Neutrophil (primary cell): ENCODE data around the gene USP43.

Experiments
- H3K27ac ChIP-seq: fragments of 200-600 bp; sonication (generic); 2 replicates; pipeline ENCODE4 v1.5.1; 2016; ENCODE audit warnings: mild to moderate bottlenecking, moderate library complexity
- H3K27me3 ChIP-seq: fragments of 200-600 bp; sonication (generic); 2 replicates; pipeline ENCODE4 v1.6.0; 2016; ENCODE audit warnings: mild to moderate bottlenecking
- H3K36me3 ChIP-seq: fragments of 200-600 bp; sonication (generic); 2 replicates; pipeline ENCODE4 v1.5.1; 2017
- H3K4me1 ChIP-seq, 2 experiments: fragments of 200-600 bp in 1 of 2; sonication (generic) in 1 of 2; 1 replicate in 1 of 2; 2 replicates in 1 of 2; pipeline versions ENCODE4 v1.5.1 to v1.6.1; 2013 to 2016; ENCODE audit warnings: low read depth in 1 of 2, low read length in 1 of 2, mild to moderate bottlenecking in 1 of 2, moderate library complexity in 1 of 2; ENCODE audit not compliant: control insufficient read depth in 1 of 2, insufficient read depth in 1 of 2
- H3K4me3 ChIP-seq, 2 experiments: fragments of 200-600 bp in 1 of 2; sonication (generic) in 1 of 2; 1 replicate in 1 of 2; 2 replicates in 1 of 2; pipeline ENCODE4 v1.5.1; 2013 to 2016; ENCODE audit warnings: low read depth in 1 of 2, low read length in 1 of 2, mild to moderate bottlenecking in 1 of 2, moderate library complexity in 1 of 2
- H3K9me3 ChIP-seq: fragments of 200-600 bp; sonication (generic); 2 replicates; pipeline ENCODE4 v1.5.1; 2016
- CTCF ChIP-seq: fragments of 200-600 bp; sonication (generic); IDR thresholded peaks from 2 replicates; pipeline ENCODE4 v1.5.1; 2016; ENCODE audit warnings: antibody characterized with exemption

The USP43 gene

DNA sequence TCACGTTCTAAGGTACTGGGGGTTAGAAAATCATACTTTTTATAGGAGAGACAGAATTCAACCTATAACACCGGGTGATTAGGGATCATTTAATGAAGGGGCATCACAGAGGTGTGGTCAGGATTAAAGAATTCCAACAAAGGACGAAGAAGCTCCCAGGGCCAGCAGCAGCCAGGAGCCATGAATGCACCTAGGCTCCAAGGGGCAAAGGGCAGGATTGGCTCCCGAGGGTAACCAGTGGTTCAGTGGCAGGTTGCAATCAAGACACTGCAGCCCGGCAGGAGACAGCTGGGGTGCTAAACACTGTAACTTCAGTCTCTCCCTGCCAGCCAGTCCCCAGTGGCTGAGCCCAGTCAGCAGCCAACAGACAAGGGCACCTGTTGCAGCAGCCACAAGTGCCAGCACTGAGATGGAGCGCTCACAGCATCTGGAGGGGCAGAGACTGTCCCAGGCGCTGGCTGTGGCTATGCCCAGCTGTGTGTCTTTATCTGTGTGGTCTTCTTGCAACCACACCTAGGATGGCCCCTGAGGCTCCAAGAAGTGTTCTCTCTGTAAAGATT lies 122.2 kb downstream of the USP43 start:
- H3K4me3 ChIP-seq, result no peak overlapping the region
- peaks cover 41% of the 10 kb centered on the region for H3K27me3 ChIP-seq
- no peaks in the 10 kb centered on the region for H3K9me3 ChIP-seq
- no peak overlapping the region for H3K27ac ChIP-seq
- H3K4me1 ChIP-seq, result no peaks in the 10 kb centered on the region
- no peak for TF ChIP-seq CTCF
- H3K36me3 ChIP-seq, result no peaks in the 10 kb centered on the region

DNA sequence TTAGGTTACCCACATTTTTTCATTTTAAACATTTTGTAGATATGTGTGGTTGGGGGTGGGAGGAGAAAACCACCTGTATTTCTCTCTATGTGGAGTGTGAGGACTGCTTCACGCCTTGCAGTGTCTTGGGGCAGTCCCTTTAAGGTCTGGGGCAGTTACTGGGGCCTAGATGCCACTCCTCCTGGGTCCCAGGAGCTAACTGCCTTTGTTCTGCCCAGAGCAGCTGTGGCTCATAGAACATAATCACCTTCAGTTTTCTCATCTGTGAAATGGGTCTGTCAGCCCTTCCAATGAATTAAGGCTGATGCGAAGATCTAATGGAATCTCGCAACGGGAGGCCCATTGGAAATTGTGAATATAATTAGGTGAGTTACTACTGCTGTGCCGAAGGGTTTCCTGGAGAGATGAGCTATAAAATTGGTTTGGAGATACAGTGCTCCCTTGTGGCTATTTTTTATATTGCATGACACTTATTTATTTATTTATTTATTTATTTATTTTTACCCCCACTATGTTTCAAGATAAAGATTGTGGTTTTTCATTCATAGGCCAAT lies 123.1 kb downstream of the USP43 start:
- no peaks in the 10 kb centered on the region for H3K4me1 ChIP-seq
- TF ChIP-seq CTCF, result no peak
- H3K27me3 ChIP-seq, result peaks cover 41% of the 10 kb centered on the region
- H3K4me3 ChIP-seq, result no peak overlapping the region
- no peak overlapping the region for H3K27ac ChIP-seq
- no peaks in the 10 kb centered on the region for H3K36me3 ChIP-seq
- H3K9me3 ChIP-seq, result no peaks in the 10 kb centered on the region

DNA sequence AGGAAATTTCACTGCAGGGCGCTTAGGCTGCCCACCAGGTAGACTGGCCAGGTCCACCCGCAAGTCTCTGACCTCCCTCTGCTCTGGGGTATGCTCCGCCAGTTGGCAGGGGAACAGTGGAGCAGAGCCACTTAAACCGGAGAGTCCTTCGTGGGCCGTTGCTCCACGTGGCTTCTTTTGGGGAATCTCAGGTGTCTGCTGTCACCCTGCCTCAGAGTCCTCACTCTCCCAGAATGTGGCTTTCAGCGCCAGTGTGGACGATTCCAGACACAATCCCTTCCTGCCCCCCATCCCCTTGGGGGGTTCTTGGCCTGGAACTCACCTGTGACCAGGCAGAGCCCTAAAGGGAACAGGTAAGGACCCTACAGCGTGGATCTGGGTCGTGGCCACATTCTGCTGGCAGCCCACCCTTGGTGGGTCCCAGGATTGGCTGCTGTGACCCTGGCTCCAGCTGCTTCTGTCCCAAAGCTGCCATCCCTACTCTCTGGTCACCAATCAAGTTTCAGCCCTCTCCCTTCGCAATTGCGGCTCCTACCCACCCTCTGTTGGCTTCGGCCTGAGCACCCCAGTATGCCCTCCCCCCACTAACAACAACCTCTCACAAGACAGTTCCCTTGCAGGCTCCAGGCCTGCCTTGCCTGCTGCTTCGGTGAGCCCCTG lies 123.8 kb downstream of the USP43 start:
- Histone ChIP-seq H3K27me3 (peaks cover 34% of the 10 kb centered on the region), H3K4me3 (no peak overlapping the region), H3K4me1 (no peaks in the 10 kb centered on the region), H3K27ac (no peak overlapping the region), H3K9me3 (no peaks in the 10 kb centered on the region), H3K36me3 (no peaks in the 10 kb centered on the region)
- TF ChIP-seq CTCF, result no peak

DNA sequence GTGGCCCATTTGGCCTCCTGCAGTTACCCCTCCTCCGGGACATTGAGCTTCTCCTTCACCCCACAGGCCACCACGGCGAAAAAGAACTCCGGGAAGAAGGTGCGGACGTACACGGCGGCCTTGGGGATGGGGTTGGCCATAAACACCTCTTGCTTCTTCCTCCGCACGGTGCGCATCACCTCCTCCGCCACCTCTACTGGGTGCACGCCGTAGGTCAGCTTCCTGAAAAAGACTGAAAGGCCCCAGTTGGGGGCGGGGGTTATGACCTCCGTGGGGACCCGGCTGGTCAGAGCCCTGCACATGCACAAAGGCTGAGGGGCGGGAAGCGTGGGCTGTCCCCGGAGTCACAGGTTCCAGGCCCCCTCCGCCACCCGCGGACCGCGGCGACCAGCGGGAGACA lies 126.1 kb downstream of the USP43 start:
- TF ChIP-seq CTCF, result no peak
- H3K36me3 ChIP-seq, result no peaks in the 10 kb centered on the region
- no peak overlapping the region for H3K4me3 ChIP-seq
- no peaks in the 10 kb centered on the region for H3K4me1 ChIP-seq
- no peak overlapping the region for H3K27ac ChIP-seq
- H3K27me3 ChIP-seq, result peaks cover 16% of the 10 kb centered on the region
- H3K9me3 ChIP-seq, result no peaks in the 10 kb centered on the region

DNA sequence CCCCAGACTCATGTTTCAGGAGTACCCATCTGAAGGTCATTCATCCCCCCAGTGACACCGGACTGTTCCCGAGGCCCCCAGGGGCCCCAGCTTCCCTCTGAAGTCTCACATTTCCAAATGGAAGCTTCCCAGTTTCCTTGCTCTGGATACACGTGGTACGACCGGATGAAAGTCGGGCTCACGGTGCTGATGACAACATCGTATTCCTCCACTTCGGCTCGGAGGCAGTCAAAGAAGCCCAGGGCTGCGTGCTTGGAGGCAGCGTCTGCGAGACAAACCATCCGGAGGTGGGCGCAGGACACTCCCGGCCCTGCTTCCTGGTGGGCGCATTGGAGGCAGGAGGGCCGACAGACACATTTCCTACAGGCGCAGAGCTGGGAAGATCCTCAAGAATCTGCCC lies 127.3 kb downstream of the USP43 start:
- Histone ChIP-seq H3K4me1 (no peaks in the 10 kb centered on the region), H3K36me3 (no peaks in the 10 kb centered on the region), H3K27ac (no peak overlapping the region), H3K9me3 (no peaks in the 10 kb centered on the region), H3K4me3 (no peak overlapping the region), H3K27me3 (peaks cover 21% of the 10 kb centered on the region)
- TF ChIP-seq CTCF, result no peak
